ENCODE measurements around the gene RPS8.

DNA sequence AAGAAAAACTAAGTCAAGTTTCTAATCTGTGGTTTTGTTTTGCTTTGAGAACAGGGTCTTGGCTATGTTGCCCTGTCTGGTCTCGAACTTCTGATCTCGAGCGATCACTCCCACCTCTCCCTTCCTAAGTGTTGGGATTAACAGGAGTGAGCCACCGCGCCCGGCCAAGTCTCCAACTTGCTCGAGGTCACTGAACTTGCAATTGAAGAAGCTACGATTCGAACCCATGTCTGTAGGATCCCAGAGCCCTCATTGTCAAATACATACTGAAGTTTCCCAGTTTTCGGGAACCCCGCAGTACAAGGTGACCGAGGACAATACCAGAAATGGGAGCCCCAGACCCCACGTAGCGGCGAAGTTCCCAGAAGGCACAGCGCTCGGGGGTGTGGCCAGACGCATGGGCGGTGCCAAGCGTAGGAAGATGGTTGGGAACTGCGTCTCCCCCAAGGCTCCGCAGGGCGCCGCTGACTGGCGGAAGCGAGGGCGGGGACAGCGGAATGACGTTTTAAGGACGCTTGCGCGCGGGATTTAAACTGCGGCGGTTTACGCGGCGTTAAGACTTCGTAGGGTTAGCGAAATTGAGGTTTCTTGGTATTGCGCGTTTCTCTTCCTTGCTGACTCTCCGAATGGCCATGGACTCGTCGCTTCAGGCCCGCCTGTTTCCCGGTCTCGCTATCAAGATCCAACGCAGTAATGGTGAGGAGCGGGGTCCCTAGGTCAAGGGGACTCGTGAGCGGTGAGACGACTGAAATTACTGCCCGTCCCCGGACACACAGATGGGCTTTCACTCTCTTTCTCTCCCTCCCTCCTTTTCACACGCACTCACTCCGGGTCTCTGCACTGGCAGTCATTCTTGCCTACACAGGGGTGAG is 35.8 kb upstream of the RPS8 start, which contains the start of gene KIF2C:
- TF ChIP-seq, protein P1, sequence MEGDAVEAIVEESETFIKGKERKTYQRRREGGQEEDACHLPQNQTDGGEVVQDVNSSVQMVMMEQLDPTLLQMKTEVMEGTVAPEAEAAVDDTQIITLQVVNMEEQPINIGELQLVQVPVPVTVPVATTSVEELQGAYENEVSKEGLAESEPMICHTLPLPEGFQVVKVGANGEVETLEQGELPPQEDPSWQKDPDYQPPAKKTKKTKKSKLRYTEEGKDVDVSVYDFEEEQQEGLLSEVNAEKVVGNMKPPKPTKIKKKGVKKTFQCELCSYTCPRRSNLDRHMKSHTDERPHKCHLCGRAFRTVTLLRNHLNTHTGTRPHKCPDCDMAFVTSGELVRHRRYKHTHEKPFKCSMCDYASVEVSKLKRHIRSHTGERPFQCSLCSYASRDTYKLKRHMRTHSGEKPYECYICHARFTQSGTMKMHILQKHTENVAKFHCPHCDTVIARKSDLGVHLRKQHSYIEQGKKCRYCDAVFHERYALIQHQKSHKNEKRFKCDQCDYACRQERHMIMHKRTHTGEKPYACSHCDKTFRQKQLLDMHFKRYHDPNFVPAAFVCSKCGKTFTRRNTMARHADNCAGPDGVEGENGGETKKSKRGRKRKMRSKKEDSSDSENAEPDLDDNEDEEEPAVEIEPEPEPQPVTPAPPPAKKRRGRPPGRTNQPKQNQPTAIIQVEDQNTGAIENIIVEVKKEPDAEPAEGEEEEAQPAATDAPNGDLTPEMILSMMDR (IDR thresholded peaks at IDR 0.05), result peak in 2 of 5 experiments; percentile 4 to 7
- TF ChIP-seq POLR2A (IDR thresholded peaks at IDR 0.05) (peak; percentile 69), EP300 (IDR thresholded peaks at IDR 0.05; ENCODE audit: low read depth) (no peak)
